Neural progenitor cell (in vitro differentiated cells): Measurements from ENCODE around the gene THSD4.

Experiments used
- EZH2 ChIP-seq: fragments of 200-600 bp; sonication (generic); IDR thresholded peaks from 2 replicates; pipeline ENCODE4 v1.6.1; 2017; ENCODE audit warnings: antibody characterized with exemption, mild to moderate bottlenecking, moderate library complexity
- TF ChIP-seq, protein P1 (sequence below): fragments of 200-600 bp; sonication (generic); IDR thresholded peaks from 2 replicates; pipeline ENCODE4 v1.5.1; 2017; ENCODE audit warnings: antibody characterized with exemption, mild to moderate bottlenecking

DNA sequence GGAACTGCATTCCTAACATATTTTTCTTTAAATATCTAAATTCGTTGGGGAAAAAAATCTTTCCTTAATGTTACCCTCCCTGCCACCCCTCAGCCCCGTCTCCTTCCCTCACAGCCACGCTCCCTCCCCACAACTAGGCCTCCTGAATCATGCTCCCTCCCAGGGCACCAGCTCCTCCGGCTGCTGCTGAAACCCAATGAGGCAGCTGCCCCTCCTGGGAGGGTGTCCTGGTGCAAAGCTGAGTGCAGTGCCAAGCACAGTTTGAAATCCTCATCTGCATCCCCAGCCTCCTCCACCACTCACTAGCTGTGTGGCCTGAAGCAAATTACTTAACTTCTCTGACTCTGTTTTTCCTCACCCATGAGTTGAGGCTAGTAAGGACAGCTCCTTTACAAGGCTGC is 692.4 kb downstream of the THSD4 start:
- TF ChIP-seq, protein P1, sequence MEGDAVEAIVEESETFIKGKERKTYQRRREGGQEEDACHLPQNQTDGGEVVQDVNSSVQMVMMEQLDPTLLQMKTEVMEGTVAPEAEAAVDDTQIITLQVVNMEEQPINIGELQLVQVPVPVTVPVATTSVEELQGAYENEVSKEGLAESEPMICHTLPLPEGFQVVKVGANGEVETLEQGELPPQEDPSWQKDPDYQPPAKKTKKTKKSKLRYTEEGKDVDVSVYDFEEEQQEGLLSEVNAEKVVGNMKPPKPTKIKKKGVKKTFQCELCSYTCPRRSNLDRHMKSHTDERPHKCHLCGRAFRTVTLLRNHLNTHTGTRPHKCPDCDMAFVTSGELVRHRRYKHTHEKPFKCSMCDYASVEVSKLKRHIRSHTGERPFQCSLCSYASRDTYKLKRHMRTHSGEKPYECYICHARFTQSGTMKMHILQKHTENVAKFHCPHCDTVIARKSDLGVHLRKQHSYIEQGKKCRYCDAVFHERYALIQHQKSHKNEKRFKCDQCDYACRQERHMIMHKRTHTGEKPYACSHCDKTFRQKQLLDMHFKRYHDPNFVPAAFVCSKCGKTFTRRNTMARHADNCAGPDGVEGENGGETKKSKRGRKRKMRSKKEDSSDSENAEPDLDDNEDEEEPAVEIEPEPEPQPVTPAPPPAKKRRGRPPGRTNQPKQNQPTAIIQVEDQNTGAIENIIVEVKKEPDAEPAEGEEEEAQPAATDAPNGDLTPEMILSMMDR = no peak
- no peak for TF ChIP-seq EZH2
